DMS53 (cell line): Measurements from ENCODE around the gene SOHLH1.

Experiments
- DNase-seq: peaks from one replicate; lab custom pipeline; 2025; lab: John Stamatoyannopoulos, UW

Gene SOHLH1

GRCh38 chr9:135729480-135729879 is 30.2 kb upstream of the SOHLH1 start:
- no peak for DNase-seq

DNA sequence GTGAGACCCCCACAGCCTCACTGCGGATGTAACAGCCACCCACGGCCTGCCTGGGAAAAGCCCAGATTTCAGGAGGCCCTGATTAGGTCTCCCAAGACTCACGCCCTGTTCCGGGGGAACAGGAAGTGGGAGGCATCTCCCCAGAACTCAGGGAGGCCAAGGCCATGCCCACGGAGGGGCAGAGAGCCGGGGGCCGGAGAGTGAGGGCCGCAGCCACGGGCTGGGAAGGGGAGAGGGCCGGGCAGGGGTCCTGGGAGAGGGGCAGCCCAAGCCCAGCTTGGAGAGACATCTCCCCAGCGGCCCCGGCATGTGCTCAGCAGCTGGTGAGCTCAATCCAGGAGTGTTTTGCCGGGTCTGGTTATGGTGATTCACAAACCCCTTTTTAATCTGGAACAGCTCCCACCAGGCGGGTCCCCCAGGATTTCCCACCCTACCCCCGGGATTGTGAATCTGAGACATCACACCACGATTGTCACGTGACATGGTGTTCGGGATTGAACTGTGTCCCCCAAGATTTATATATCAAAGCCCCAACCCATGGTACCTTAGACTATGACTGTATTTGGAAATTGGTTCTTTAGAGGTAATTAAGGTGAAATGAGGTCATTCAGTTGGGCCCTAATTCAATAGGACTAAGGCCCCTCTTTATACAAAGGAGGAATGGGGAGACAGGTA is 29.3 kb upstream of the SOHLH1 start:
- DNase-seq = no peak

DNA sequence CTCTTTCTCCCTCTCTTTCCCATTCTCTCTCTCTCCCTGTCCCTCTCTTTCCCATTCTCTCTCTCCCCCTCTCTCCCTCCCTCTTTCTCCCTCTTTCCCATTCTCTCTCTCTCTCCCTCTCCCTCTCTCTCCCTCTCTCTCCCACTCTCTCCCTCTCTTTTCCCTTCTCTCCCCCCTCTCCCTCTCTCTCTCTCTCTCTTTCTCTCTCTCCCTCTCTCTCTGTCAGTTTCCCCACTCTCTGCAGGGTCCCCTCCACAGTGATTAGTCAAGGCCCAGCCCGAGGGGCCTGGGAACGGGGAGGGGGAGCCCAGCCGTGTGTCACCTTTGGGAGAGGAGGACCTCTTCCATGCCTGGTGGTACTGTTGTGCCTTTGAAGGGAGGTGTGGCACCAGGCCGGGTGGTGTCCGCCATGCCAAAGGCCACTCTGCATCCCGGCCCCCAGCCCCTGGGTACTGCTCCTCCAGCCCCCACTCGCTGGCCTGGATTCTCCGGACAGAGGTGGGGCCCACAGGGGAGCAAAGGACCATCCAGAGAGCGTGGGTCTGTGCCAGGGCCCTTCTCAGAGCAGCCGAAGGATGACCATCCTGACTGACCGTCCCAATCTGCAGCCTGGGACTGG is 28.1 kb upstream of the SOHLH1 start:
- DNase-seq = no peak

DNA sequence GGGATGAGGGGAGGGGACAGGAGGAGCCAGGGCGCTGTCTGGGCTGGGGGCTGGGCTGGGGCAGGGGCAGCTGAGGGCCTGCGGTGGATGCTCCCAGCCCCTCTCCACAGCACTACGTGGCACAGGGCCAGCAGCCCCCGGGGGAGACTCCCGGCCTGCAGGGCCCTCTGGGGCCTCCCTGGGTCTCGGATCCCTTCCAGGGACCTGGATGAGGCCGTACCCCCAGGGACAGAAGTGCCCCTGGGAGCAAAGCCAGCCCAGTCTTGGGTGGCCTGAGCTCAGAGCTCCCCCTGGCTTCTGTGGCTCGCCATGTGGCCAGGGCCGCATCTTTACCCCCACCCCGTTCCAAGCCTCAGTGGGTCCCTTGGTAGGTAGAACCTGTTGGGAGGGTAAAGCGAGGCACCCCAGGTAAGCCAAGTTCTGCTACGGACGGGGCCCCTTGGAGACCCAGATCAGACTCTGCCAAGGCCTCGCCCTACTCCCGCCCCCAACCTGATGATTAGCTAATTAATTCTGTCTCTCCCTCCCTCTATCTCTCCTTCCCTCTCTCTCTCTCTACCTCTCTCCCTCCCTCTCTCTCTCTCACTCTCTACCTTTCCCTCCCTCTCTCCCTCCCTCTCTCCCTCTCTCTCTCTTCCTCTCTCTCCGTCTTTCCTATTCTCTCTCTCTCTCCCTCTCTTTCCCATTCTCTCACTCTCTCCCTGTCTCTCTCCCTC is 27.0 kb upstream of the SOHLH1 start:
- no peak for DNase-seq

- no peak for DNase-seq
Measured at GRCh38 chr9:135724186-135724787, 25.0 kb upstream of the SOHLH1 start.

- no peak for DNase-seq
Measured at GRCh38 chr9:135722365-135722764, 23.1 kb upstream of the SOHLH1 start.

GRCh38 chr9:135719472-135719871 is 20.2 kb upstream of the SOHLH1 start:
- DNase-seq = no peak

DNA sequence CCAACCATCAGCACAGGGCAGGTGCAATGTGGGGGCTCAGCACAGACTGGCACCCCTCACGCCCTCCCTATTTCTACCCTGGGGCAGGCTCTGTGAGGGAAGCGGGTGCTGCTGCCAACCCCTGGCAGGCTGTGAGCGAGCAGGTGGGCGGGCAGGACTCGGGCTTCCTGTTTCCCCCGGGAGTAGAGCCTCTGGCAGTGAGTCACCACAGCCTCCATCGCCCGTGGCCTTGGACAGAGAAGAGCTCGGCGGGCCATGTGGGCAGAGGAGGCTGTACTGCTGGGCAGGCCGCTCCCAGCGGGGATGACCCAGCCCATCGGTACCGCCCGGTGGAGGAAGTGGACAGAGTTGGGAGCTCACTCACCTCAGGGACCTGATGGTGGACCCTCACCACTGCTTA is 19.3 kb upstream of the SOHLH1 start:
- peak; percentile 47 for DNase-seq

DNA sequence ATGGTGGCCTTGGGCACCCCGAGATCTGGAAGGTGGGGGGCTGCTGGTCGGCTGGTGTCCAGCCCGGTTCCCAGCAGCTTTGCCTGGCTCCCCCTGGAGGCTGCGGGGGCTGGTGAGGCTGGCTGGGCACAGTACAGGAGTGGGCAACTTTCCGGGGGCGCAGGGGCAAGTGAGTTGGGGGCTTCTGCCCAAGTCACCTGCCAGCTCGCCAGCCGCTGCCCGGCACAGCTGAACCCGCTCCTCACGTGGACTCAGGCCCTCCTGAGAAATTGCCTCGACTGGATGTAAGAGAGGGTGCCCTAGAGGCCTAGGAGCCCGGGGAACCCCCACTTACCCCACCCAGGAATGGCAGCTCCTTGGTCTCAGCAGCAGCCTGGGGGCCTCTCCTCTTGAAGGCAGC is 18.1 kb upstream of the SOHLH1 start:
- DNase-seq = no peak

DNA sequence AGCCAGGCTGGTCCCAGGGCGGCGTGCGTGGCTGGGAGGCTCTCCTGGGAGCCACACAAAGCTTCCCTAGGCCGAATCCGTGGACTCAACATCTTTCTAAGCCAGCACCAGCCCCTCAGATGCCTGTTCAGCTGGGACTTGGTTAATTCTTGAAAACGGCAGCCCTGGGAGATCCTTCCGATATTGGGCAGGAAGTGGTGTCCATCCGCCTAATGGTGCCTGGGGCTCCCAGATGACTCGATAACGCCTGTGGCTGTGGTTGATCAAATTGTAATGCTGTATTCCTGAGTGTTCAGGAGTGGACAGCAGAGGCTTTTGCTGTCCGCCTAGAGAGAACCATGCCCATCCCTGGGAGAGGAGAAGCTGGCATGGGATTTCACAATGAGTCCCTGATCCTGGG is 16.8 kb upstream of the SOHLH1 start:
- DNase-seq = no peak

GRCh38 chr9:135715056-135715595 is 15.8 kb upstream of the SOHLH1 start:
- no peak for DNase-seq

DNA sequence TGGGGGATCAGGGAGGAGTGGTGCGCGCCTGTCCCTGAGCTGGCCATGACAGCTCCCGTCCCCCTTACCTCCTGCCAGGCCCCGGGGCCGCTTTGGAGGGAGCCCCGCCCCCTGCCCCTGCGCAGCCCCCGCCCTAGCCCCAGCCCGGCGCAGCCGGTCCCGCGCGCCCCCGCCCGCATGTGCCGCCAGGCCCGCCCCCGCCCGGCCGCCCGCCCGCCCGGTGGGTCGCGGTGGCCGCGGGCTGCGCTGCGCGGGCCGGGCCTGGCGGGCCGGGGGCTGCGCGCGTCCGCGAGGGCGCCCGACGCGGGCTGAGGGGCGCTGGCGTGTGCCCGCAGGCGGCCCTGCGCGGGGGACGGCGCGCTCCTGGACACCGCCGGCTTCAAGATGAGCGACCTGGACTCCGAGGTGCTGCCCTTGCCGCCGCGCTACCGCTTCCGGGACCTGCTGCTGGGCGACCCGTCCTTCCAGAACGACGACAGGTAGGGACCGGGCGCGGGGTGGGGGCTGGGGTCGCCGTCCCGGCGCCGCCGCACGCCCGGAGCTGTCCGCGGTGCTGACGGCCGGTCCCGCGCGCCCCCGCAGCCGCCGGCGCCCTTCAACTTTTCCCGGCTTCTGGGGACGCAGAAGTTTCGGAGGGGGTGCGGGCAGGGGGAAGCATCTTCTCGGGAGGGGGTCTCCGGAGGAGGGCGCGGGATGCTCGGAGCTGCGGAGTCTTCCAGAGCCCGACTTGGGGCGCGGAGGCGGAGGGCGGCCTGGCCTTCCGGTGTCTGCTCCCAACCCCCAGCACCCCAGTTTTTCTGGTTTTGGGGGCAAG is 15.2 kb upstream of the SOHLH1 start:
- DNase-seq = peak; percentile 25

DNA sequence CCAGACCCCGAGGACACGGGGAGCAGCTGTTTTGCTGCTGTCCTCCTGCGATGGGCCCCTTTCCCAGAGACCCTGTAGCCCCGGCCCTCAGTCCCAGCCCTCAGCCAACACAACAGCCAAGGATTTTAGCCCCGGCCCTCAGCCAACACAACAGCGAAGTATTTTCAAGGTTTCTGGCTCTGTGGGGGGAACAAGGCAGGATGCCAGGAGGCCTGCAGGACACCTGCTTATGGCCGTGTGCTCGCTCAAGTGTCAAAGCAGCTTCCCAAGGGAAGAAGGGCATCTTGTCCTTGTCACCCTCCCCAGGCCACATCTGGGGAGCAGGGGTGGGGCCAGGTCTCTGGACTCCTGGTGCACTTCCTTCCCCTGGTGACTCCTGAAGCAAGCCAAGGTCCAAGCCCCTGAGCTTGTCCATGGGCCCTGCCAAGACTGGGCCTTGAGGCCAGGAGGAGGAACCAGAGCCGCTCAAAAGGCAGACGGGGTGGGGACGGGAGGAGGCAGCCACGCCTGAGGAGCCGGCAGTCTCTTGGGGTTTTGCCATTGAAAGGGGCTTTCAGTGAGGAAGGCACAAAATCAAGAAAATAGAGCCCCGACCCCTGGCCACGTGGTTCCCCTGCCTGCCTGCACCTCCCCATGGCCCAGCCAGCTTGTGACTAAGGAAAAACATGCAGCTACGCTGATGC is 13.5 kb upstream of the SOHLH1 start:
- no peak for DNase-seq

DNA sequence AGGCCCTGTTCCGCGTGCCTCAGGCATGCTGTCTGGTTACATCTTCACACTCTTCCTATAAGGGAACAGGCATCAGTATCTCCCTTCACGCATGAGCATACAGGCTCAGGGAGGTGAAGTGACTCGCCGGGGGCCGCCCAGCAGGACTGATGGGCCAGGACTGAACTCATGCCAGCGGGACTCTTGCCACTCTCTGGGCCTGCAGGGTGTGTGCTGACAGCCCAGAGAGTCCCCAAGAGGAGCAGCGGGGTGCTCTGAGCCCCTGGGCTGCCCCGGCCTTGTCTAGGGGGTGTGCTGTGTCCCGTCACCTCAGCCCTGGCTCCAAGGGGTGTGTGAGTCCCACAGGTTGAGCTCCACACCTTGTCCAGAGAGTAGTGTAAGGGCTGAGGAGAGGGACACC is 12.6 kb upstream of the SOHLH1 start:
- no peak for DNase-seq

GRCh38 chr9:135711391-135711790 is 12.1 kb upstream of the SOHLH1 start:
- peak; percentile 61 for DNase-seq

DNA sequence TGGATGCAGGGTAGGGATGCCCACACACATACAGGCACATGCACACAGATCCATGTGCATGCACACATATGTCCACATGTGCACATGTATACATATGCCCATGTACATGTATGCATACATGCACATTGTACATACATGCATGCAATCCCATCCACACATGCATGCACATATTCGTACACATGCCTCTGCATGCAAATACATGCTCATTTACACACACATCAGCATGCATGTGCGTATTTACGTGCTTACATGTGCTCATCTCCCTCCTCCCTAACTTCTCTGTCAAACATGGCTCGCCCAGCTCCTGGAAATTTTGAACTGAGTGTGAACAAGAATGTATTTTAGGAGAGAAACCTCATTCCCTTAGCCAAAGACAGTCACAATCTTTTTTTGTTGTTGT is 8.9 kb upstream of the SOHLH1 start:
- no peak for DNase-seq

DNA sequence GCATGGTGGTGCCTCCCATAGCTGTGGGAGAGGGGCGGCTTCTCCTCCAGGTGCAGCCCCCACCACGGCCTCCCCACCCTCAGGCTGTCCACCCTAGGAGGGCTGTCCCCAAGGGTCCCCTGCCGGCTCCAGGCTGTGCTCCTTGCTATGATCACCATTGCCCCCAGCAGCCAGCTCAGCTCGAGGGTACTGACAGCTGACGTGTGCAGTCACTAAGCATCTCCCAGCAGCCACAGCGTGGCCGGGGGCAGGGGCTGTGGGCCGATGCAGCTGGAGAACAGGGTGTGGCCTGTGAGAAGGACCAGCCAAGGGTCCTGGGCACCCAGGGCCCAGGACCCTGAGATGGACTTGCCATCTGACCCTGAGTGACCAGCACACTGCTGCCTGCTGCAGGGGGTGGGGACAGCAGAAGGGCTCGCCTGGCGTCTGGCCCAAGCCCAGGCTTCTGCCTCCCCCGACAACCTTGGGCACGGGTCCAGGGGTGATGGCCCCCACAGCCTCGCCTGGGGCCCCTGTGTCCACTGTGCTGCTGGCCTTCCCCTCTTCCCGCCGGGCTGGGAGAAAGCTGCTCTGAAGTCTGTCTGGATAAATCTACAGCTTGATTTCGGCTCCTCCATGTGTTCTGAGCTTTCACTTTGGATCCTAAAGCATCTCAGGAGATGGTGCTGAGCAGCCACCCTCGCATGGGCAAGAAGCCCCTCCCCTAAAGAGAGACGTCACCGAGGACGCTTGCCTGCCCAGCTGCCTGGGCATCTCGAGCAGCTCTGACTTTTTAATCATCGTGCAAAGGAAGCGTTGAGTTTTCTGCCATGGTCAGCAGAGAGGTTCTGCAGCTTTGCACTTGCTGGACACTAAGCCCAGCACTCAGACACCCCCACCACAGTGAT is 8.2 kb upstream of the SOHLH1 start:
- DNase-seq = no peak

- no peak for DNase-seq
Measured at GRCh38 chr9:135706288-135706687, 7.0 kb upstream of the SOHLH1 start.

- no peak for DNase-seq
Measured at GRCh38 chr9:135705376-135705775, 6.1 kb upstream of the SOHLH1 start.

DNA sequence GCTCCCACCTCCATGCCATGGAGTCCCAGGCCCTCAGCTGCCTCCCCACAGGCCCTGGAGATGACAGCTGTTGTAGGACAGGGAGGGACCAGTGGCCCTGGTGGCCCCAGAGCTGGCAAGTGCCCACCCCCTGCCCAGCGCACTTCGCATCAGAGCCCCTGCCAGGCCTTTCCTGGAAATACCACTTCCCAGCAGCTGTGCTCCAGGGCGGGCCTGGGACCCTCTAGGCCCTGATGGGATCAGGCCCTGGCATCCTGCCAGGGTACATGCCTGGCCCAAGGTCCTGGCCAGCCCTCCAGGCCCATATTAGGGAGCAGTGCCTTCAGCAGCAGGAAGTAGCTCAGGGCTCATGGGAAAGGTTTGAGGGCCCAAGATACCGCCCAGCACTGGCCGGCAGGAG is 5.2 kb upstream of the SOHLH1 start:
- DNase-seq = no peak
